HG02938 (cell line): Measurements from ENCODE around the gene CDH12.

Experiments used
- ATAC-seq: cut with Tn5 transposase; IDR thresholded peaks from one replicate; pipeline ENCODE4 v1.9.1; 2021; ENCODE audit warnings: mild to moderate bottlenecking, moderate library complexity; ENCODE audit not compliant: unreplicated experiment

The CDH12 gene

GRCh38 chr5:21784487-21784886 is 1068.7 kb downstream of the CDH12 start:
- ATAC-seq: no peak

- no peak for ATAC-seq
These were observed 1070.0 kb downstream of the CDH12 start for GRCh38 chr5:21783074-21783679.

- no peak for ATAC-seq
These were observed 1076.7 kb downstream of the CDH12 start for GRCh38 chr5:21776466-21776865.

GRCh38 chr5:21774801-21775200 is 1078.3 kb downstream of the CDH12 start:
- no peak for ATAC-seq

- no peak for ATAC-seq
These were observed 1078.9 kb downstream of the CDH12 start for GRCh38 chr5:21774281-21774680.

GRCh38 chr5:21773456-21773855 is 1079.7 kb downstream of the CDH12 start:
- no peak for ATAC-seq

- no peak for ATAC-seq
These were observed 1087.7 kb downstream of the CDH12 start for GRCh38 chr5:21765406-21765805.

- no peak for ATAC-seq
These were observed 1114.0 kb downstream of the CDH12 start for GRCh38 chr5:21739096-21739495.

GRCh38 chr5:21723500-21723899 is 1129.6 kb downstream of the CDH12 start:
- ATAC-seq: no peak

- no peak for ATAC-seq
These were observed 1141.0 kb downstream of the CDH12 start for GRCh38 chr5:21711866-21712758.

- ATAC-seq: no peak
These were observed 1143.4 kb downstream of the CDH12 start for GRCh38 chr5:21709770-21710169.

- ATAC-seq: no peak
These were observed 1148.0 kb downstream of the CDH12 start for GRCh38 chr5:21704974-21705668.

GRCh38 chr5:21701317-21701716 is 1151.8 kb downstream of the CDH12 start:
- ATAC-seq: no peak
